Activated T-cell treated with anti-CD3 and anti-CD28 coated beads for 24 hours (primary cell): ENCODE data around the gene SUN3.
"Not testable (repeated sequence)": the region's sequence is repeated elsewhere in the genome, so short reads cannot be mapped to it uniquely, and the experiment has no call there.

Experiments used
- DNase-seq: peaks from one replicate; pipeline ENCODE4 v3.0.0-alpha.2; 2020; ENCODE audit warnings: low read depth

SUN3 gene

GRCh38 chr7:48031111-48031510 lies 2.2 kb upstream of the SUN3 start:
- DNase-seq = no peak

DNA sequence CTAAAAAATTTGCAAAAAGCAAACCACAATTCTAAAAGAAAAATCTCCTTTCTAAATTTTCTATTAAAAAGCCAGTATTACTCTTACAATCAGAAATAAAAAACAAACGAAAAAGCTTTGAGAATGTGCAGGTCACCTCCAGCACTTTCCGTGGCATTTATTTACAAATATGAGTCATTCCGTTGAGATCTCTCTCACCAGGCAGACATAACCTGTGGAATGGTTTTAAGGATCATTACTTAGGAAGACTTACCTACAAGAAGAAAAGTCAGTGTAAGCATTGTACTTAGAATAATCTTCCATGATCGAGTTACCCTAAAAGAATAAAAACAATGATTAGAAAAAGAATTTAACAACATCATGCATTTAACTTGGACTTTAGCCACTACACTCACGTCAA lies 3.3 kb downstream of the SUN3 start:
- DNase-seq = no peak

GRCh38 chr7:48017674-48018073 lies 11.2 kb downstream of the SUN3 start:
- no peak for DNase-seq

DNA sequence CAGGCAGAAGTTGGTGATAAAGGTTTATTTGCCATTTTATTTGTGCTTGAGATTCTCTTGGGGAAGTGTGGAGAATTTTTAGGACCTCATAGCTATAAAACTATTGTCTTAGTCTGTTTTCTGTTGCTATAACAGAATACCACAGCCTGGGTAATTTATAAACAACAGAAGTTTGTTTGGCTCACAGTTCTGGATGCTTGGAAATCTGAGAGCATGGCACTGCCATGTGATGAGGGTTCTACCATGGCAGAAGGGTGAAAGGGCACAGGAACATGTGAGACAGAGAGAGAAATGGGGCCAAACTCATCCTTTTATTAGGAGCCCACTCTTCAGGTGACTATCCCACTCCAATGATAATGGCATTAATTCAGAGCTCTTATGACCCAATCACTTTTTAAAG lies 12.3 kb downstream of the SUN3 start:
- DNase-seq = no peak

DNA sequence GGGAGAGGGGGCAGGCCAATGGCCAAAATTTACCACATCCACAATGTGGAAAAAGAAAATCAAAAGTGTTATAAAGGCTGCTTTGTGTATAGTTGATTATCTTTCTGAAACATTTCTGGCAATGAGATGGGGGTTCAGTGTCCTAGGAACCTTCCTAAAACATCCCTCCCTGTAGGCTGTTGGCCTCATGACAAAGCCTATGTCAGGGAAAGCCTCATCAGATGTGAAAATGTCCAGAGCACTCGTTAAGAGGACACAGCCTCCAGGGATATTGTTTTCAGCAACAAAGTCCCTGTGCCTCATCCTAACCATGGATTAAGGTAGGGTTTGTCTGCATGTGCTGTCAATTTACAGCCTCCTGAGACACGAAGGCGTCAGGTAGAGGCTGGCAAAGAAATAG lies 17.0 kb downstream of the SUN3 start:
- no peak for DNase-seq

- no peak for DNase-seq
These were observed 17.6 kb downstream of the SUN3 start for GRCh38 chr7:48011323-48011722.

DNA sequence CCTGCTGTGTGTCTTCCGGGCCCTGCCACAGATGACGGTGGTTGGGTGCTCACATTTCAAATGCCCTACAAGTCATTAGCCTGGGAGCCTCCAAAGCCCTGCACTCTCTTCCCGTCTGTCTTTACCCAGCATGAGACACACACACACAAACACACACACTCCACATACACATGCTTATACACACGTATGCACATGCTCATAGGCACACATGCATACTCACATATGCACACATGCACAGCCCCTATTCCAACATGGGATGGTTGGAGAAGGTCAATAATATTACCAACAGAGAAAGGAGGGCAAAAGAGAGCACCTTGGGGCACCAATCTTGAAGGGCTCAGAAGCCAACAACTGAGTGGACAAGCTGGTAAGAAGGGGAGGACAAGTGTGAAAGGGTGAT lies 19.0 kb downstream of the SUN3 start:
- no peak for DNase-seq

DNA sequence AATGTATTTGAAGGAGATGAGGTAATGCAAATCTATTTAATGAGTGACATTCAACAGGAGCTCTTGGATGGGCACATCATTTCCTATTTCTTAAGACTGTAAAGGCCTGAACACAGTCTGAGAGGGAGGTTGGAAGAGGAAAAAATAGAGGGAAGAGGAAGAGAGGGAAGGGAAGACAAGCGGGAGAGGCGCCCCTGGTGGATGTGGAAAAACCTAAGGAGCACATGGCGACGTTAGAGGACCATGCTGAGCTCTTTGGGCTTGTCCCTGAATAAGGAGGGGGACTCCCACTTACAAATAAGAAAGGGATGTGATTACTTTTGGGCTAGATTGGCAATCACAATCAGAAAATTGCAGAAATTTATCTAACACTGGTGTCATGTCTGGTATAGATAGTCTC lies 19.6 kb downstream of the SUN3 start:
- no peak for DNase-seq

- no peak for DNase-seq
These were observed 22.0 kb downstream of the SUN3 start for GRCh38 chr7:48006866-48007265.

DNA sequence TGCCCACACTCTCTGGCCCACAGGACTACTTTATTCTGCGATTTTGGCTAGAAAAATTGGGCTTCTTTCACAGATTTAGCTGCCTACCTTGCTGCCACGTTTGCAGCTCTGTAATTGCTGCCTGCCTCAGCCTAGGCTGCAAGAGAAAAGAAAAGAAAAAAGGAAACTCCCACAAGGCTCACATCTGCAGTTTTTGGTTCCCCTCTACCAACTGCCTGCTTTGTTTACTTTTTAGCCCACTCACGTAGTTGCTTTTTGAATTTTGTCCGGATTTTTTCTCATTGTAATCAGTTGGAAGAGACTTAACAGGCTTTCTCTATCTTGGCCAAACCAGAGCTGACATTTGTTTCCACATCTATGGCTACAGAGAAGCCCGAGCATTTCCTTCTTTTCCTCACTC lies 24.3 kb downstream of the SUN3 start:
- DNase-seq = no peak

DNA sequence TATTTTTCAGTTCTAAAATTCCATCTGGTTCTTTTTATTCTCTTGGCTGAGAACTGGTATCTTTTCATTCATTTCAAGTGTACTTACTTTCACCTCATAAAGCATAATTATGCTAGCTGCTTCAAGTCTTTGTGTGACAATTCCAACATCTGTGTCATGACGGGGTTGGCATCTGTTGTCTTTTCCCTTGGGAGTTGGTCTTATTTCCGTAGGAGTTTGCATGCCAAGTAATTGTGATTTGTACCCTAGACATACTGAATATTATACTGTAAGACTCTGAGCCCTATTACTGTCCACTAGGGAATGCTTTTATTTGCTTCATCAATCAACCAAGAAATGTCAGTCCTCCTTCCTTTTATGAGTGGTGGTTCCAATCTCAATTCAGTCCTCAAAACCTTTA lies 24.9 kb downstream of the SUN3 start:
- DNase-seq = no peak

- not testable (repeated sequence) for DNase-seq
These were observed 28.7 kb downstream of the SUN3 start for GRCh38 chr7:48000164-48000563.

- no peak for DNase-seq
These were observed 29.5 kb downstream of the SUN3 start for GRCh38 chr7:47999413-47999812.

GRCh38 chr7:47992446-47992845 lies 36.5 kb downstream of the SUN3 start:
- no peak for DNase-seq

DNA sequence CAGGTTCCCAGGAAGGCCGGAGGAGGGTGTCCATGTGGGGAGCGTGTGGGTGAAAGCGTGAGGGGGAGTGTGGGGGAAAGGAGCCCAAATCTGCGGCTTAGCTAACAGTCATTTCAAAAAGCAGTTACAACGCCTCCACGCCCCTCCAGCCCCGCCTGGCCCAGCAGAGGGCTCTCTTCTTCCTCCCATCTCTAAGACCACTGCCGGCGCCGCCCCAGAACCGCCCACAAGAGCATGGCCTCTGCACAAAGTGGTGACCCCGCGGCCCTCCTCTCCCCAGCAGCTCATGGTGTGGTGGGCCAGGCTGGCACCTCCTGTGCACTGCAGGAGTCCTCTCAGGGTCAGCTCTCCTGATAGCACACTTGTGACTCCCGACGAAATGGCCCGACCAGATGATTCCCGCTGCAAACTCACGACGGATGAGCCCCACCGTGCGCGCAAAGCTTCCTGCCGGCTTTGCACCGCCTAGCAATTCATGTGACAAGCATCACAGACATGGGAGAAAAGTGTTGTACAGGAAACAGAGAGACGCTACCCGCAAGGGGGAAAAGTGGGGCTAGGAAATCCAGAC lies 37.1 kb downstream of the SUN3 start:
- DNase-seq = peak; percentile 78

- DNase-seq = no peak
These were observed 37.6 kb downstream of the SUN3 start for GRCh38 chr7:47991270-47991669.

DNA sequence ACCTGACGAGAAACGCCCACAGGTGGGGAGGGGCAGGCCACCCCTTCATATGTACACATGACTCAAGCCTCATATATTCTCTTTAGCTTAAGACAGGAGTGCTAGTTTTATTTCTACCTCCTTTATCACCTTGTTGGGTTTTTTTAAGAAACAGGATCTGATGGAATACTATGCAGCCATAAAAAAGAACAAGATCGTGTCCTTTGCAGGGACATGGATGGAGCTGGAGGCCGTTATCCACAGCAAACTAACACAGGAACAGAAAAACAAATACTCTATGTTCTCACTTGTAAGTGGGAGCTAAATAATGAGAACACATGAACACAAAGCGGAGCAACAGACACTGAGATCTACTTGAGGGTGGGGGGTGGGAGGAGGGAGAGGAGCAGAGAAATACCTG lies 38.3 kb downstream of the SUN3 start:
- DNase-seq = no peak

DNA sequence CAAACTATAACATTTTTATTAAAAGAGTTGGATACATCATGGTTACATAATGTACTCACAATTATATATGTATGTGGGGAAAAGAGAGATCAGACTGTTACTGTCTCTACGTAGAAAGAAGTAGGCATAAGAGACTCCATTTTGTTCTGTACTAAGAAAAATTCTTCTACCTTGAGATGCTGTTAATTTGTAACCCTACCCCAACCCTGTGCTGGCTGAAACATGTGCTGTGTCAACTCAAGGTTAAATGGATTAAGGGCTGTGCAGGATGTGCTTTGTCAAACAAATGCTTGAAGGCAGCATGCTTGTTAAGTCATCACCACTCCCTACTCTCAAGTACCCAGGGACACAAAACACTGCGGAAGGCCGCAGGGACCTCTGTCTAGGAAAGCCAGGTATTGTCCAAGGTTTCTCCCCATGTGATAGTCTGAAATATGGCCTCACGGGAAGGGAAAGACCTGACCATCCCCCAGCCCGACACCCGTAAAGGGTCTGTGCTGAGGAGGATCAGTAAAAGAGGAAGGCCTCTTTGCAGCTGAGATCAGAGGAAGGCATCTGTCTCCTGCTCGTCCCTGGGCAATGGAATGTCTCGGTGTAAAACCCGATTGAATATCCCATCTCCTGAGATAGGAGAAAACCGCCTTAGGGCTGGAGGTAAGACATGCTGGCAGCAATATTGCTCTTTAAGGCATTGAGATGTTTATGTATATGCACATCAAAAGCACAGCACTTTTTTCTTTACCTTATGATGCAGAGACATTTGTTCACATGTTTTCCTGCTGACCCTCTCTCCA lies 39.1 kb downstream of the SUN3 start:
- DNase-seq = not testable (repeated sequence)

- no peak for DNase-seq
These were observed 40.2 kb downstream of the SUN3 start for GRCh38 chr7:47988496-47989386.

GRCh38 chr7:47982610-47983009 lies 46.3 kb downstream of the SUN3 start:
- no peak for DNase-seq

GRCh38 chr7:47980648-47981047 lies 48.3 kb downstream of the SUN3 start:
- DNase-seq = not testable (repeated sequence)

DNA sequence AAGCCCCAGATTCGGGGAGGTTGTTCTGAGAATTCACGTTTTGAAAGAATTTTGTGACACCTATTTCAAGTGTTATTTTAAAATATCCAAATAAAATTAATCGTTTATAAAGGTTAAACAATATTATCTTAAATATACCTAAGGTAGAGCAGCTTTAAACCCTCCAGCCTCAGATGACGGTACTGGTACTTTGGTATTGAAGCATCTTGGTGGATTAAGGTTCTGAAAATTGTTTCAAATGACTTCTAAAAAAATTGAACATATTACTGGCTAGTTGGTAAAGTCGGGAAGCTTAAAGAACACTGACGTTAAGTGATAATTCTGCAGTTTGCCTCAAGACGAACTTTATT lies 49.1 kb downstream of the SUN3 start:
- no peak for DNase-seq
